SK-N-SH (cell line): Measurements from ENCODE around the gene TMEM221. TPM values are rescaled to one million over a fixed set of nuclear protein-coding genes. Genes with fewer than 3 reads are reported as not detected.

Experiments used
- CTCF ChIA-PET: fragments of 300-600, 350-600 bp; formaldehyde crosslinking; extraction: SDS; loops from one replicate; lab custom pipeline; 2021; lab: Yijun Ruan, JAX
- POLR2A ChIA-PET: fragments of 350-600 bp; sonication (Branson Sonifier 250); formaldehyde crosslinking; extraction: SDS; loops from one replicate; lab custom pipeline; 2020; ENCODE audit warnings: antibody characterized with exemption, inconsistent platforms; lab: Yijun Ruan, JAX
- DNase-seq: peaks from one replicate; pipeline ENCODE4 v3.0.0; 2012
- H2AFZ ChIP-seq: fragments of 200-600 bp; sonication (generic); 2 replicates; pipeline ENCODE4 v1.8.1; 2016; ENCODE audit warnings: antibody characterized with exemption, mild to moderate bottlenecking, low read depth
- H3F3A ChIP-seq: fragments of 200-600 bp; sonication (generic); replicated peaks from 2 replicates; pipeline ENCODE3; 2016; ENCODE audit warnings: antibody characterized with exemption, mild to moderate bottlenecking; ENCODE audit not compliant: insufficient read depth
- H3K27ac ChIP-seq, 2 experiments: fragments of 200-500 bp in 1 of 2; fragments of 200-600 bp in 1 of 2; sonication (Bioruptor generic) in 1 of 2; sonication (generic), shearing (Covaris generic) in 1 of 2; 2 replicates each; pipeline versions ENCODE4 v1.5.1 to v1.6.1; 2014 to 2016; ENCODE audit warnings: low read depth in 2 of 2, inconsistent platforms in 1 of 2, low read length in 1 of 2, mild to moderate bottlenecking in 1 of 2, mixed read lengths in 1 of 2
- H3K27me3 ChIP-seq: fragments of 200-600 bp; sonication (generic), shearing (Covaris generic); 2 replicates; pipeline ENCODE4 v1.6.1; 2016; ENCODE audit warnings: mixed run types; ENCODE audit not compliant: insufficient read depth
- H3K36me3 ChIP-seq, 2 experiments: fragments of 200-500 bp in 1 of 2; fragments of 200-600 bp in 1 of 2; sonication (Bioruptor generic) in 1 of 2; sonication (generic) in 1 of 2; replicated peaks in 1 of 2; 2 replicates each; pipeline versions ENCODE3 to v1.5.1; 2014 to 2016; ENCODE audit warnings: low read length in 1 of 2, mild to moderate bottlenecking in 1 of 2; ENCODE audit not compliant: insufficient read depth in 2 of 2, control insufficient read depth in 1 of 2
- H3K4me1 ChIP-seq, 2 experiments: fragments of 200-500 bp in 1 of 2; fragments of 200-600 bp in 1 of 2; sonication (Bioruptor generic) in 1 of 2; sonication (generic), shearing (Covaris generic) in 1 of 2; 2 replicates each; pipeline versions ENCODE4 v1.5.1 to v1.6.1; 2014 to 2016; ENCODE audit warnings: low read depth in 1 of 2, low read length in 1 of 2, mixed run types in 1 of 2; ENCODE audit not compliant: insufficient read depth in 2 of 2, control insufficient read depth in 1 of 2
- H3K4me2 ChIP-seq: fragments of 200-600 bp; sonication (generic), shearing (Covaris generic); 2 replicates; pipeline ENCODE4 v1.6.1; 2017; ENCODE audit warnings: mixed run types
- H3K4me3 ChIP-seq, 2 experiments: fragments of 200-500 bp in 1 of 2; fragments of 200-600 bp in 1 of 2; sonication (Bioruptor generic) in 1 of 2; sonication (generic), shearing (Covaris generic) in 1 of 2; 2 replicates each; pipeline versions ENCODE4 v1.5.1 to v1.8.1; 2014 to 2016; ENCODE audit warnings: low read depth in 2 of 2, inconsistent platforms in 1 of 2, low read length in 1 of 2, mild to moderate bottlenecking in 1 of 2, mixed read lengths in 1 of 2, moderate library complexity in 1 of 2
- H3K79me2 ChIP-seq: fragments of 200-600 bp; sonication (generic); 2 replicates; pipeline ENCODE4 v1.8.1; 2017; ENCODE audit warnings: mild to moderate bottlenecking; ENCODE audit not compliant: insufficient read depth
- H3K9ac ChIP-seq: fragments of 200-600 bp; sonication (generic); 2 replicates; pipeline ENCODE4 v1.6.1; 2017; ENCODE audit warnings: mixed run types
- H3K9me2 ChIP-seq: fragments of 200-600 bp; sonication (generic); 2 replicates; pipeline ENCODE4 v1.6.1; 2017; ENCODE audit warnings: mixed run types
- H3K9me3 ChIP-seq: fragments of 200-600 bp; sonication (generic); 2 replicates; pipeline ENCODE4 v1.6.1; 2017; ENCODE audit warnings: mixed run types, mild to moderate bottlenecking, moderate library complexity
- H4K20me1 ChIP-seq: fragments of 200-600 bp; sonication (generic); 2 replicates; pipeline ENCODE4 v1.6.1; 2017; ENCODE audit warnings: mild to moderate bottlenecking, mixed run types; ENCODE audit not compliant: insufficient read depth
- EP300 ChIP-seq, 2 experiments: IDR thresholded peaks; 2 replicates each; pipeline versions ENCODE4 v1.4.0 to v1.6.1; 2012; ENCODE audit warnings: borderline replicate concordance in 1 of 2, low read depth in 1 of 2, low read length in 1 of 2
- EZH2phosphoT487 ChIP-seq: fragments of 200-600 bp; sonication (generic); IDR thresholded peaks from 2 replicates; pipeline ENCODE4 v1.6.1; 2017; ENCODE audit warnings: low read depth, mixed run types, mild to moderate bottlenecking, antibody characterized with exemption, moderate library complexity, borderline replicate concordance
- FOXM1 ChIP-seq: IDR thresholded peaks from 2 replicates; pipeline ENCODE4 v1.4.0; 2012; ENCODE audit warnings: low read depth, mild to moderate bottlenecking
- GABPA ChIP-seq: IDR thresholded peaks from 2 replicates; pipeline ENCODE4 v1.4.0; 2012; ENCODE audit warnings: low read depth, mild to moderate bottlenecking
- GATA2 ChIP-seq: sonication (generic); formaldehyde crosslinking; IDR thresholded peaks from 2 replicates; pipeline ENCODE4 v1.5.0; 2020; ENCODE audit warnings: mild to moderate bottlenecking, missing genetic modification reagents
- JUND ChIP-seq: IDR thresholded peaks from 2 replicates; pipeline ENCODE4 v1.4.0; 2012
- MXI1 ChIP-seq: IDR thresholded peaks from 2 replicates; pipeline ENCODE4 v1.6.1; 2012; ENCODE audit warnings: mild to moderate bottlenecking, low read depth, low read length, improper control_type of control experiment
- NFIC ChIP-seq: IDR thresholded peaks from 2 replicates; pipeline ENCODE4 v1.4.0; 2012; ENCODE audit warnings: borderline replicate concordance
- RAD21 ChIP-seq: IDR thresholded peaks from 2 replicates; pipeline ENCODE4 v1.6.1; 2012; ENCODE audit warnings: mild to moderate bottlenecking, low read length
- RCOR1 ChIP-seq: fragments of 150-350 bp; IDR thresholded peaks from 2 replicates; pipeline ENCODE4 v1.6.1; 2017; ENCODE audit warnings: antibody characterized with exemption, low read length
- RFX5 ChIP-seq: IDR thresholded peaks from 2 replicates; pipeline ENCODE4 v1.6.1; 2012; ENCODE audit warnings: mild to moderate bottlenecking, improper control_type of control experiment, low read length
- RXRA ChIP-seq: IDR thresholded peaks from 2 replicates; pipeline ENCODE4 v1.4.0; 2012; ENCODE audit warnings: low read depth, mild to moderate bottlenecking, borderline replicate concordance
- SIN3A ChIP-seq: IDR thresholded peaks from 2 replicates; pipeline ENCODE4 v1.6.1; 2012; ENCODE audit warnings: low read depth, mild to moderate bottlenecking, low read length, moderate library complexity, borderline replicate concordance
- SMC3 ChIP-seq: IDR thresholded peaks from 2 replicates; pipeline ENCODE4 v1.6.1; 2012; ENCODE audit warnings: low read depth, low read length, improper control_type of control experiment
- TAF1 ChIP-seq: IDR thresholded peaks from 2 replicates; pipeline ENCODE4 v1.6.1; 2012; ENCODE audit warnings: low read depth, mild to moderate bottlenecking, low read length, moderate library complexity, borderline replicate concordance
- YY1 ChIP-seq: IDR thresholded peaks from 2 replicates; pipeline ENCODE4 v1.4.0; 2012; ENCODE audit warnings: low read depth, mild to moderate bottlenecking
- WGBS: methylation state at CpG from one replicate; pipeline ENCODE4 v1.1.6; 2017; ENCODE audit warnings: low lambda C conversion rate; 5-methylcytosine and 5-hydroxymethylcytosine counted together
- polyA plus RNA-seq, 3 experiments: library from polyadenylated mRNA; depleted of rRNA; stranded (reverse); fragments of >200 nt; gene quantifications; 2 replicates each; pipeline ENCODE4 v1.2.3, GENCODE V29; 2012
- TF ChIP-seq, protein P1 (sequence below): IDR thresholded peaks from 2 replicates; pipeline ENCODE4 v1.6.1; 2012; ENCODE audit warnings: mild to moderate bottlenecking, low read depth, low read length, moderate library complexity
- TF ChIP-seq, protein P2 (sequence below): fragments of 200-600 bp; sonication (generic); IDR thresholded peaks from 2 replicates; pipeline ENCODE4 v1.6.1; 2017; ENCODE audit warnings: antibody characterized with exemption, mild to moderate bottlenecking, moderate library complexity
- TF ChIP-seq, protein P3 (sequence below): IDR thresholded peaks from 2 replicates; pipeline ENCODE4 v1.4.0; 2012; ENCODE audit warnings: low read depth, borderline replicate concordance
- TF ChIP-seq, protein P4 (sequence below): IDR thresholded peaks from 2 replicates; pipeline ENCODE4 v1.4.0; 2012; ENCODE audit warnings: low read depth

Gene TMEM221
- polyA plus RNA-seq, 1 of the 3 experiments (the other 2 are of a cell fraction), result 0.62 TPM

DNA sequence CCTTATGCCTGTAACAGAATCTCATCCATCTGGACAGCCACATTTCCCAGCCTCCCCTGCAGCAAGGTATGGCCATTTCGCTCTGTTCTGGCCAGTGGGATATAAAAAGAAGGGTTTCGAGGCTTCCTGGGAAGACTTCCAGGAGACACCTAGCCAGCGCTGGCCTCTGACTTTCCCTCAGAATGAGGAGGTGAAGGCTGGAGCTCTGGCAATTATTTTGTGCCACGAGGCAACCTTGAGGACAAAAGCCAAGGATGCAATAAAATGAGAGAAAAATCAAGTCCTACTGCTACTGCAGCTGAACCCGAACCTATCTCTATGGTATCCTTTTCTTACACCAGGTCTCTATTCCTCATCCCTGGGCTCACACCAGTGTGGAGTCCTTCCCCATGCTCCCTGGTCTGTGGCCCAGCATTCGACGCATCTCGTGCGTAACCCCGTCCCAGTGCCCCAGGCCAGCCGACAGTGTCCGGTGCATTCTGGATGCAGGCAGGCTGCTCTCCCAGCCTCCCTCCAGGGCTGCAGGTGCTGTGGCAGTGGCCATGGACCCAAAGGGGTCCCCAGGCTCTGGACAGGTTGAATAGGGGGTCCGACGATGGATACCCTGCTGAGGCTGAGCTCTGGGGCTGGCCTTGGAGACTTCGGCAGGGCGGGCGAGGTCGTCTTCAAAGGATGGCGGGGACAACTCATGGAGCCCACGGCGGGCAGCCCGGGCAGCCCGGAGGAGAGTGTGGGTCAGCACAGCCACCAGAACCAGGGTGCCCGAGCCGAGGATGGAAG is 12.2 kb downstream of the TMEM221 start:
- Histone ChIP-seq H3K9me3 (no peaks in the 10 kb centered on the region), H3K27ac (no peak overlapping the region), H3K9me2 (no peaks in the 10 kb centered on the region), H3K36me3 (no peaks in the 10 kb centered on the region), H3F3A (no peaks in the 10 kb centered on the region), H3K4me1 (no peaks in the 10 kb centered on the region), H2AFZ (no peak overlapping the region), H3K4me3 (no peak overlapping the region), H3K27me3 (no peaks in the 10 kb centered on the region), H3K79me2 (no peaks in the 10 kb centered on the region), H3K4me2 (no peak overlapping the region), H3K9ac (no peak overlapping the region), H4K20me1 (no peaks in the 10 kb centered on the region)
- DNase-seq, result no peak
- ChIA-PET CTCF (interaction anchor here (0.8 to 1.7 kb wide), 5 partner anchors 12 to 29 kb away, joined by 3 to 6 read pairs (median 3); partner anchors contain the start of genes MVB12A and TMEM221), POLR2A (no interaction called here)
- TF ChIP-seq RCOR1 (no peak), NFIC (no peak)
- 89% methylated on average over 23 of the region's 25 CpGs for WGBS

DNA sequence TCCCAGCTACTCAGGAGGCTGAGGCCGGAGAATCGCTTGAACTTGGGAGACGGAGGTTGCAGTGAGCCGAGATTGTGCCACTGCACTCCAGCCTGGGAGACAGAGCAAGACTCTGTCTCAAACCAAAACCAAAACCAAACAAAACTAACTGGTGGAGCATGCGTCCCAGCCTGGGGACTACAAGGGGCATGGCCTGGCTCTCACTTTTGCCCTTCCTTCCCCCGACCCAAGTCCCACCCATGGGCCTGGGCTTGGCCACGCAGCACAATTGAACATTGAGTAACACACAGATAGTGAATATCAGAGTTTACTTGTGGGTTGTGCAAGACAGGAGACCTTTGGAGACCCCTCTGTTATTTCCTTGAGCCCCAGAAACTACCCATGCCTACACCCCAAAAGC is 13.2 kb downstream of the TMEM221 start:
- H3F3A ChIP-seq, result no peaks in the 10 kb centered on the region
- TF ChIP-seq GATA2 (CRISPR knock-in tag) (no peak), YY1 (no peak), GABPA (no peak), TAF1 (no peak), SIN3A (no peak), RFX5 (no peak), RXRA (no peak), RAD21 (no peak), EZH2phosphoT487 (no peak), SMC3 (no peak), JUND (no peak), FOXM1 (no peak), MXI1 (no peak), EP300 (IDR thresholded peaks at IDR 0.05; ENCODE audit: borderline replicate concordance in 1 of 2, low read depth in 1 of 2, low read length in 1 of 2) (no peak), NFIC (no peak)
- TF ChIP-seq, protein P1, sequence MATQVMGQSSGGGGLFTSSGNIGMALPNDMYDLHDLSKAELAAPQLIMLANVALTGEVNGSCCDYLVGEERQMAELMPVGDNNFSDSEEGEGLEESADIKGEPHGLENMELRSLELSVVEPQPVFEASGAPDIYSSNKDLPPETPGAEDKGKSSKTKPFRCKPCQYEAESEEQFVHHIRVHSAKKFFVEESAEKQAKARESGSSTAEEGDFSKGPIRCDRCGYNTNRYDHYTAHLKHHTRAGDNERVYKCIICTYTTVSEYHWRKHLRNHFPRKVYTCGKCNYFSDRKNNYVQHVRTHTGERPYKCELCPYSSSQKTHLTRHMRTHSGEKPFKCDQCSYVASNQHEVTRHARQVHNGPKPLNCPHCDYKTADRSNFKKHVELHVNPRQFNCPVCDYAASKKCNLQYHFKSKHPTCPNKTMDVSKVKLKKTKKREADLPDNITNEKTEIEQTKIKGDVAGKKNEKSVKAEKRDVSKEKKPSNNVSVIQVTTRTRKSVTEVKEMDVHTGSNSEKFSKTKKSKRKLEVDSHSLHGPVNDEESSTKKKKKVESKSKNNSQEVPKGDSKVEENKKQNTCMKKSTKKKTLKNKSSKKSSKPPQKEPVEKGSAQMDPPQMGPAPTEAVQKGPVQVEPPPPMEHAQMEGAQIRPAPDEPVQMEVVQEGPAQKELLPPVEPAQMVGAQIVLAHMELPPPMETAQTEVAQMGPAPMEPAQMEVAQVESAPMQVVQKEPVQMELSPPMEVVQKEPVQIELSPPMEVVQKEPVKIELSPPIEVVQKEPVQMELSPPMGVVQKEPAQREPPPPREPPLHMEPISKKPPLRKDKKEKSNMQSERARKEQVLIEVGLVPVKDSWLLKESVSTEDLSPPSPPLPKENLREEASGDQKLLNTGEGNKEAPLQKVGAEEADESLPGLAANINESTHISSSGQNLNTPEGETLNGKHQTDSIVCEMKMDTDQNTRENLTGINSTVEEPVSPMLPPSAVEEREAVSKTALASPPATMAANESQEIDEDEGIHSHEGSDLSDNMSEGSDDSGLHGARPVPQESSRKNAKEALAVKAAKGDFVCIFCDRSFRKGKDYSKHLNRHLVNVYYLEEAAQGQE, result no peak
- TF ChIP-seq, protein P2, sequence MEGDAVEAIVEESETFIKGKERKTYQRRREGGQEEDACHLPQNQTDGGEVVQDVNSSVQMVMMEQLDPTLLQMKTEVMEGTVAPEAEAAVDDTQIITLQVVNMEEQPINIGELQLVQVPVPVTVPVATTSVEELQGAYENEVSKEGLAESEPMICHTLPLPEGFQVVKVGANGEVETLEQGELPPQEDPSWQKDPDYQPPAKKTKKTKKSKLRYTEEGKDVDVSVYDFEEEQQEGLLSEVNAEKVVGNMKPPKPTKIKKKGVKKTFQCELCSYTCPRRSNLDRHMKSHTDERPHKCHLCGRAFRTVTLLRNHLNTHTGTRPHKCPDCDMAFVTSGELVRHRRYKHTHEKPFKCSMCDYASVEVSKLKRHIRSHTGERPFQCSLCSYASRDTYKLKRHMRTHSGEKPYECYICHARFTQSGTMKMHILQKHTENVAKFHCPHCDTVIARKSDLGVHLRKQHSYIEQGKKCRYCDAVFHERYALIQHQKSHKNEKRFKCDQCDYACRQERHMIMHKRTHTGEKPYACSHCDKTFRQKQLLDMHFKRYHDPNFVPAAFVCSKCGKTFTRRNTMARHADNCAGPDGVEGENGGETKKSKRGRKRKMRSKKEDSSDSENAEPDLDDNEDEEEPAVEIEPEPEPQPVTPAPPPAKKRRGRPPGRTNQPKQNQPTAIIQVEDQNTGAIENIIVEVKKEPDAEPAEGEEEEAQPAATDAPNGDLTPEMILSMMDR, result no peak
- TF ChIP-seq, protein P3, sequence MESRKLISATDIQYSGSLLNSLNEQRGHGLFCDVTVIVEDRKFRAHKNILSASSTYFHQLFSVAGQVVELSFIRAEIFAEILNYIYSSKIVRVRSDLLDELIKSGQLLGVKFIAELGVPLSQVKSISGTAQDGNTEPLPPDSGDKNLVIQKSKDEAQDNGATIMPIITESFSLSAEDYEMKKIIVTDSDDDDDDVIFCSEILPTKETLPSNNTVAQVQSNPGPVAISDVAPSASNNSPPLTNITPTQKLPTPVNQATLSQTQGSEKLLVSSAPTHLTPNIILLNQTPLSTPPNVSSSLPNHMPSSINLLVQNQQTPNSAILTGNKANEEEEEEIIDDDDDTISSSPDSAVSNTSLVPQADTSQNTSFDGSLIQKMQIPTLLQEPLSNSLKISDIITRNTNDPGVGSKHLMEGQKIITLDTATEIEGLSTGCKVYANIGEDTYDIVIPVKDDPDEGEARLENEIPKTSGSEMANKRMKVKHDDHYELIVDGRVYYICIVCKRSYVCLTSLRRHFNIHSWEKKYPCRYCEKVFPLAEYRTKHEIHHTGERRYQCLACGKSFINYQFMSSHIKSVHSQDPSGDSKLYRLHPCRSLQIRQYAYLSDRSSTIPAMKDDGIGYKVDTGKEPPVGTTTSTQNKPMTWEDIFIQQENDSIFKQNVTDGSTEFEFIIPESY, result no peak
- TF ChIP-seq, protein P4, sequence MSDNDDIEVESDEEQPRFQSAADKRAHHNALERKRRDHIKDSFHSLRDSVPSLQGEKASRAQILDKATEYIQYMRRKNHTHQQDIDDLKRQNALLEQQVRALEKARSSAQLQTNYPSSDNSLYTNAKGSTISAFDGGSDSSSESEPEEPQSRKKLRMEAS, result no peak
- TF ChIP-seq, all 33 proteins: peak for 0
- WGBS, result 100% methylated on average over 7 of the region's 7 CpGs
- Histone ChIP-seq H3K36me3 (no peaks in the 10 kb centered on the region), H3K4me3 (no peak overlapping the region), H3K27me3 (no peaks in the 10 kb centered on the region), H3K9ac (no peak overlapping the region), H2AFZ (no peak overlapping the region), H3K9me2 (no peaks in the 10 kb centered on the region), H3K4me2 (no peak overlapping the region), H3K9me3 (no peaks in the 10 kb centered on the region), H3K27ac (no peak overlapping the region), H3K79me2 (no peaks in the 10 kb centered on the region), H4K20me1 (no peaks in the 10 kb centered on the region), H3K4me1 (no peaks in the 10 kb centered on the region)
- DNase-seq, result no peak
- CTCF ChIA-PET, result interaction anchor here (1.4 to 1.7 kb wide), 3 partner anchors 10 to 15 kb away, joined by 3 to 4 read pairs (median 3); partner anchors contain the start of genes MVB12A and TMEM221
- POLR2A ChIA-PET, result no interaction called here
